ENCODE measurements around the gene SPOCK3. TPM values are rescaled to one million over a fixed set of nuclear protein-coding genes. Genes with fewer than 3 reads are reported as not detected.
"Not testable (repeated sequence)": the region's sequence is repeated elsewhere in the genome, so short reads cannot be mapped to it uniquely, and the experiment has no call there.

SPOCK3 gene
- total RNA-seq, 2 donors from 2014 or later: 18.1 to 22.8 TPM

GRCh38 chr4:166862032-166862431, 372.3 kb downstream of the SPOCK3 start:
- Histone ChIP-seq H3K27me3 (replicated peaks; ENCODE audit: insufficient read depth) (no peaks in the 10 kb centered on the region), H3K36me3 (no peaks in the 10 kb centered on the region), H3K9me3 (no peaks in the 10 kb centered on the region), H3K27ac (no peak overlapping the region), H3K4me1 (replicated peaks) (no peaks in the 10 kb centered on the region), H3K4me3 (no peak overlapping the region)
- DNase-seq (ENCODE audit: low spot score): no peak
- intact Hi-C loops (cut with DNase I): no loop called here
- TF ChIP-seq CTCF (IDR thresholded peaks at IDR 0.05) (no peak), POLR2A (IDR thresholded peaks at IDR 0.05) (no peak), POLR2AphosphoS5 (IDR thresholded peaks at IDR 0.05) (no peak)
- 82% methylated on average over 1 of the region's 1 CpG for WGBS

GRCh38 chr4:166850398-166850797, 383.9 kb downstream of the SPOCK3 start:
- H3K27ac ChIP-seq; H3K4me1 ChIP-seq (replicated peaks); H3K9me3 ChIP-seq; H3K36me3 ChIP-seq; intact Hi-C loops (cut with DNase I); H3K27me3 ChIP-seq (replicated peaks; ENCODE audit: insufficient read depth); DNase-seq (ENCODE audit: low spot score); H3K4me3 ChIP-seq: not testable (repeated sequence)
- 94% methylated on average over 23 of the region's 23 CpGs for WGBS

GRCh38 chr4:166846939-166847338, 387.4 kb downstream of the SPOCK3 start:
- intact Hi-C loops (cut with DNase I): no loop called here
- no peak overlapping the region for H3K27ac ChIP-seq
- H3K9me3 ChIP-seq: no peaks in the 10 kb centered on the region
- DNase-seq (ENCODE audit: low spot score): no peak
- H3K36me3 ChIP-seq: no peaks in the 10 kb centered on the region
- H3K4me3 ChIP-seq: no peak overlapping the region
- no peaks in the 10 kb centered on the region for H3K27me3 ChIP-seq (replicated peaks; ENCODE audit: insufficient read depth)
- no peaks in the 10 kb centered on the region for H3K4me1 ChIP-seq (replicated peaks)
- TF ChIP-seq POLR2A (IDR thresholded peaks at IDR 0.05) (no peak), POLR2AphosphoS5 (IDR thresholded peaks at IDR 0.05) (no peak), CTCF (IDR thresholded peaks at IDR 0.05) (no peak)

- Histone ChIP-seq H3K36me3 (no peaks in the 10 kb centered on the region), H3K4me1 (replicated peaks) (no peaks in the 10 kb centered on the region), H3K27ac (no peak overlapping the region), H3K27me3 (replicated peaks; ENCODE audit: insufficient read depth) (no peaks in the 10 kb centered on the region), H3K4me3 (no peak overlapping the region), H3K9me3 (no peaks in the 10 kb centered on the region)
- intact Hi-C loops (cut with DNase I): no loop called here
- DNase-seq (ENCODE audit: low spot score): no peak
- 92% methylated on average over 19 of the region's 24 CpGs for WGBS
- TF ChIP-seq CTCF (IDR thresholded peaks at IDR 0.05): no peak
- TF ChIP-seq POLR2AphosphoS5 (IDR thresholded peaks at IDR 0.05): no peak
- TF ChIP-seq POLR2A (IDR thresholded peaks at IDR 0.05): no peak
Observed at GRCh38 chr4:166842795-166843261, 391.5 kb downstream of the SPOCK3 start.

- 70% methylated on average over 4 of the region's 4 CpGs for WGBS
Observed at GRCh38 chr4:166839615-166840251, 394.6 kb downstream of the SPOCK3 start.

More at GRCh38 chr4:166839615-166840251, 394.6 kb downstream of the SPOCK3 start:
- H3K4me1 ChIP-seq (replicated peaks): no peaks in the 10 kb centered on the region
- H3K9me3 ChIP-seq: no peaks in the 10 kb centered on the region
- H3K36me3 ChIP-seq: no peaks in the 10 kb centered on the region
- no peak overlapping the region for H3K27ac ChIP-seq
- TF ChIP-seq POLR2A (IDR thresholded peaks at IDR 0.05) (no peak), CTCF (IDR thresholded peaks at IDR 0.05) (no peak), POLR2AphosphoS5 (IDR thresholded peaks at IDR 0.05) (no peak)
- H3K27me3 ChIP-seq (replicated peaks; ENCODE audit: insufficient read depth): no peaks in the 10 kb centered on the region
- DNase-seq (ENCODE audit: low spot score): no peak
- intact Hi-C loops (cut with DNase I): no loop called here
- H3K4me3 ChIP-seq: no peak overlapping the region

All from prostate gland (tissue), 2 donors.